WTC11 (cell line): Measurements from ENCODE around the gene COL10A1. TPM values are rescaled to one million over a fixed set of nuclear protein-coding genes. Genes with fewer than 3 reads are reported as not detected.
A peak's percentile ranks its signal among the peaks of the same experiment; 100 is the strongest.

Source experiments
- ATAC-seq: fragments of 200-7000 bp; cut with Tn5 transposase; 2 replicates; pipeline ENCODE4 v1.10.0; 2021; ENCODE audit warnings: mild to moderate bottlenecking, moderate library complexity
- CTCF ChIA-PET: fragments of 300-600 bp; sonication (Branson Sonifier 250); formaldehyde crosslinking; loops from one replicate; lab custom pipeline; 2021; ENCODE audit warnings: antibody characterized with exemption; lab: Charles Lee
- POLR2A ChIA-PET: fragments of 350-600 bp; sonication (Branson Sonifier 250); formaldehyde crosslinking; loops from one replicate; lab custom pipeline; 2021; ENCODE audit warnings: antibody characterized with exemption; lab: Charles Lee
- DNase-seq: peaks from one replicate; pipeline ENCODE4 v3.0.0; 2021; ENCODE audit warnings: low spot score
- H3K27ac Mint-ChIP-seq: 2 replicates; pipeline ENCODE4 v1.8.0; 2021; ENCODE audit warnings: mixed read lengths
- H3K27me3 Mint-ChIP-seq: 2 replicates; pipeline ENCODE4 v1.8.0; 2021; ENCODE audit warnings: low read depth, mild to moderate bottlenecking, moderate library complexity, mixed read lengths
- H3K36me3 Mint-ChIP-seq: 2 replicates; pipeline ENCODE4 v1.8.0; 2021; ENCODE audit warnings: mixed read lengths
- H3K4me1 Mint-ChIP-seq: 2 replicates; pipeline ENCODE4 v1.8.0; 2022; ENCODE audit warnings: mixed read lengths
- H3K4me3 Mint-ChIP-seq: 2 replicates; pipeline ENCODE4 v1.8.0; 2021; ENCODE audit warnings: mild to moderate bottlenecking, moderate library complexity, mixed read lengths
- H3K9me3 Mint-ChIP-seq: 2 replicates; pipeline ENCODE4 v1.8.0; 2021; ENCODE audit warnings: mixed read lengths
- ATF2 ChIP-seq: sonication (generic); formaldehyde crosslinking; IDR thresholded peaks from 2 replicates; pipeline ENCODE4 v1.8.1; 2022; ENCODE audit warnings: low read depth, missing genetic modification reagents, borderline replicate concordance
- CREM ChIP-seq: sonication (generic); formaldehyde crosslinking; IDR thresholded peaks from 2 replicates; pipeline ENCODE4 v1.8.1; 2022; ENCODE audit warnings: mild to moderate bottlenecking, missing genetic modification reagents, moderate library complexity
- ERG ChIP-seq: fragments of 250-450 bp; sonication (Bioruptor Pico); IDR thresholded peaks from 2 replicates; pipeline ENCODE4 v1.8.0; 2021; ENCODE audit warnings: mild to moderate bottlenecking
- GTF2I ChIP-seq: fragments of 250-450 bp; sonication (Bioruptor Pico); conservative IDR thresholded peaks from 2 replicates; pipeline ENCODE4 v1.4.0; 2021; ENCODE audit warnings: mild to moderate bottlenecking
- HMGXB4 ChIP-seq: sonication (generic); formaldehyde crosslinking; IDR thresholded peaks from 2 replicates; pipeline ENCODE4 v1.8.1; 2023; ENCODE audit warnings: mild to moderate bottlenecking, moderate library complexity, missing genetic modification reagents
- NFATC4 ChIP-seq: fragments of 250-450 bp; sonication (Bioruptor Pico); IDR thresholded peaks from 2 replicates; pipeline ENCODE4 v1.9.0; 2021; ENCODE audit warnings: mild to moderate bottlenecking
- NR2C2 ChIP-seq: sonication (generic); formaldehyde crosslinking; IDR thresholded peaks from 2 replicates; pipeline ENCODE4 v1.8.0; 2022; ENCODE audit warnings: mild to moderate bottlenecking, missing genetic modification reagents
- RORB ChIP-seq: fragments of 250-450 bp; sonication (Bioruptor Pico); IDR thresholded peaks from 2 replicates; pipeline ENCODE4 v1.9.0; 2021; ENCODE audit warnings: mild to moderate bottlenecking
- STAT6 ChIP-seq: sonication (generic); formaldehyde crosslinking; conservative IDR thresholded peaks from 2 replicates; pipeline ENCODE4 v1.8.1; 2023; ENCODE audit warnings: mild to moderate bottlenecking, low read depth, missing genetic modification reagents, moderate library complexity
- USF1 ChIP-seq: sonication (generic); formaldehyde crosslinking; IDR thresholded peaks from 2 replicates; pipeline ENCODE4 v1.8.0; 2022; ENCODE audit warnings: mild to moderate bottlenecking, missing genetic modification reagents
- ZNF121 ChIP-seq: sonication (generic); formaldehyde crosslinking; IDR thresholded peaks from 2 replicates; pipeline ENCODE4 v1.8.0; 2023; ENCODE audit warnings: missing genetic modification reagents
- ZNF532 ChIP-seq: fragments of 250-450 bp; sonication (Bioruptor Pico); IDR thresholded peaks from 2 replicates; pipeline ENCODE4 v1.9.0; 2021; ENCODE audit warnings: mild to moderate bottlenecking, borderline replicate concordance
- ZSCAN18 ChIP-seq: fragments of 250-450 bp; sonication (Bioruptor Pico); IDR thresholded peaks from 2 replicates; pipeline ENCODE4 v2.1.2; 2022; ENCODE audit warnings: mild to moderate bottlenecking, moderate library complexity
- total RNA-seq: library from RNA; stranded (reverse); gene quantifications from 3 replicates; pipeline ENCODE4 v1.2.3, GENCODE V29; 2021

COL10A1 gene
- total RNA-seq, 1 experiment from 2014 or later, result not detected

GRCh38 chr6:116136373-116136772, 10.4 kb upstream of the COL10A1 start (continued):
- no peak for TF ChIP-seq ERG (CRISPR knock-in tag)
- no peak for TF ChIP-seq ATF2 (CRISPR knock-in tag)
- TF ChIP-seq ZSCAN18 (CRISPR knock-in tag), result no peak
- TF ChIP-seq, all 79 proteins: peak for 0

- ChIA-PET POLR2A (no interaction called here), CTCF (interaction anchor here (0.8 to 1.2 kb wide), 2 partner anchors 21 to 22 kb away, joined by 3 read pairs; no protein-coding TSS in a partner anchor)
- Mint-ChIP-seq H3K9me3 (peaks cover 6% of the 10 kb centered on the region; the same call in 1 of the 2 replicates), H3K4me3 (no peak overlapping the region), H3K36me3 (no peaks in the 10 kb centered on the region), H3K27me3 (no peaks in the 10 kb centered on the region), H3K4me1 (peaks cover 18% of the 10 kb centered on the region), H3K27ac (no peak overlapping the region)
- ATAC-seq (peak; percentile 72), DNase-seq (no peak)
- TF ChIP-seq NFATC4 (CRISPR knock-in tag) (no peak), ZSCAN18 (CRISPR knock-in tag) (no peak), CREM (CRISPR knock-in tag) (no peak), RORB (no peak), ZNF121 (CRISPR knock-in tag) (no peak), ZNF532 (CRISPR knock-in tag) (no peak), USF1 (CRISPR knock-in tag) (no peak), HMGXB4 (no peak), STAT6 (CRISPR knock-in tag) (no peak), GTF2I (CRISPR knock-in tag) (no peak), NR2C2 (no peak)
Observed at GRCh38 chr6:116133453-116133852, 7.5 kb upstream of the COL10A1 start.
